ENCODE results near the gene SSB.

- no peak for TF ChIP-seq POLR2AphosphoS5 (IDR thresholded peaks at IDR 0.05; ENCODE audit: low read depth, low read length)
- no peak for TF ChIP-seq TAF1 (IDR thresholded peaks at IDR 0.05; ENCODE audit: low read depth, low read length)
- TF ChIP-seq POLR2A (IDR thresholded peaks at IDR 0.05; ENCODE audit: low read depth, low read length), result no peak
- no peak for TF ChIP-seq POU2F2 (IDR thresholded peaks at IDR 0.05; ENCODE audit: low read depth, low read length)
Observed at GRCh38 chr2:169840747-169841142, 42.1 kb downstream of the SSB start.

Data from GM12891 (cell line).